Sigmoid colon (tissue), 7 donors: ENCODE results near the gene WNT3A. TPM values are rescaled to one million over a fixed set of nuclear protein-coding genes. Genes with fewer than 3 reads are reported as not detected.
A peak's percentile ranks its signal among the peaks of the same experiment; 100 is the strongest.

Experiments used
- DNase-seq: peaks from one replicate; pipeline ENCODE4 v3.0.0-alpha.2; 2019
- H3K27ac ChIP-seq, 4 donors: fragments of 200-600 bp; sonication (generic); one replicate each; pipeline ENCODE4 v1.5.1; 2016 to 2019; ENCODE audit warnings: mild to moderate bottlenecking in 1 of 4
- H3K27me3 ChIP-seq, 3 donors: fragments of 200-600 bp; sonication (generic); one replicate each; pipeline ENCODE4 v1.5.1; 2019; ENCODE audit warnings: mild to moderate bottlenecking in 1 of 3
- H3K36me3 ChIP-seq, 4 donors: fragments of 200-600 bp; sonication (generic); one replicate each; pipeline ENCODE4 v1.5.1; 2016 to 2019
- H3K4me1 ChIP-seq, 4 donors: fragments of 200-600 bp; sonication (generic); one replicate each; pipeline ENCODE4 v1.5.1; 2017 to 2019
- H3K4me3 ChIP-seq, 4 donors: fragments of 200-600 bp; sonication (generic); one replicate each; pipeline ENCODE4 v1.5.1; 2017 to 2019; ENCODE audit warnings: mild to moderate bottlenecking in 2 of 4, moderate library complexity in 1 of 4
- H3K9me3 ChIP-seq, 4 donors: fragments of 200-600 bp in 3 of 4; sonication (generic) in 3 of 4; one replicate each; pipeline versions ENCODE4 v1.5.1 to v1.6.1; 2013 to 2019
- EP300 ChIP-seq, 4 donors: sonication (generic); formaldehyde crosslinking; IDR thresholded peaks; one replicate each; pipeline ENCODE4 v1.6.1; 2017; ENCODE audit warnings: antibody characterized with exemption in 4 of 4
- POLR2A ChIP-seq, 2 donors: fragments of 450-650 bp; IDR thresholded peaks; one replicate each; pipeline ENCODE4 v1.6.1; 2016; ENCODE audit warnings: antibody characterized with exemption in 2 of 2, mild to moderate bottlenecking in 2 of 2, moderate library complexity in 2 of 2
- POLR2AphosphoS5 ChIP-seq, 4 donors: sonication (generic); formaldehyde crosslinking; IDR thresholded peaks; one replicate each; pipeline ENCODE4 v1.6.1; 2017; ENCODE audit warnings: antibody characterized with exemption in 4 of 4
- WGBS, 2 donors: extraction: QIAGEN DNeasy Blood & Tissue Kit; methylation state at CpG; one replicate each; pipeline ENCODE4 v1.1.7; 2013; 5-methylcytosine and 5-hydroxymethylcytosine counted together
- intact Hi-C: fragments of 100-400 bp; cut with DNase I; formaldehyde crosslinking; loops from one replicate; pipeline ENCODE4 v1.15.1; 2023
- polyA plus RNA-seq, 3 donors: library from polyadenylated mRNA; stranded (reverse); fragments of 200-250 nt; gene quantifications; one replicate each; pipeline ENCODE4 v1.2.3, GENCODE V29; 2013
- total RNA-seq, 4 donors: library from RNA; depleted of rRNA; stranded (reverse); fragments of >200 nt; gene quantifications; one replicate each; pipeline ENCODE4 v1.1.0, GENCODE V29; 2016
- TF ChIP-seq, protein P1 (sequence below), 4 experiments: fragments of 450-650 bp in 3 of 4; fragments of 200-600 bp in 1 of 4; IDR thresholded peaks; one replicate each; pipeline ENCODE4 v1.5.1; 2016 to 2019; ENCODE audit warnings: antibody characterized with exemption in 4 of 4, mild to moderate bottlenecking in 3 of 4, moderate library complexity in 2 of 4
- donor health status: healthy with polysubstance abuse.
- donor health status: Bipolar disorder and iron deficiency.
- donor health status: healthy.

The WNT3A gene
- total and polyA plus RNA-seq, 7 donors = 0.01 TPM; not detected in 6

DNA sequence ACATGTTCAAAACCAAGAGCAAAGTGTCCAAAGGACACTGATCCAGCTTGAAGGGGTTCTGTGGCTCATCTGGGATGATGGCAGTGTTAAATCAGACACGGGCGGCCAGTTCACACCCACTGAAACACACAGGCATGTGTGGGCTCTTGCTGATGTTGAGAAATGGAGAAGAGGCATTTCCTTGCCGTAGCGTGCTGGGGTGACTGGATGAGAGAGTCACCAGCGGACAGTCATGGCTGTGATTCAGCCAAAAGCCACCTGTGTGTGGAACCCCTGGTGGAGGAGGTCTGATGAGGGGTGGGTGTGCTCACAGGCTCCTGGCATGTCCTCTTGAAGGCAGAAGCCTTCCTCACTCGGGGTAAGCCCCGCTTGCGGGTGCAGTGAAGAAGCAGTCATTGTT, 89.1 kb downstream of the WNT3A start:
- intact Hi-C loops = no loop called here
- no peaks in the 10 kb centered on the region for H3K27me3 ChIP-seq
- TF ChIP-seq EP300 (IDR thresholded peaks at IDR 0.05) (no peak), POLR2AphosphoS5 (IDR thresholded peaks at IDR 0.05) (no peak), POLR2A (IDR thresholded peaks at IDR 0.05) (no peak)
- TF ChIP-seq, protein P1, sequence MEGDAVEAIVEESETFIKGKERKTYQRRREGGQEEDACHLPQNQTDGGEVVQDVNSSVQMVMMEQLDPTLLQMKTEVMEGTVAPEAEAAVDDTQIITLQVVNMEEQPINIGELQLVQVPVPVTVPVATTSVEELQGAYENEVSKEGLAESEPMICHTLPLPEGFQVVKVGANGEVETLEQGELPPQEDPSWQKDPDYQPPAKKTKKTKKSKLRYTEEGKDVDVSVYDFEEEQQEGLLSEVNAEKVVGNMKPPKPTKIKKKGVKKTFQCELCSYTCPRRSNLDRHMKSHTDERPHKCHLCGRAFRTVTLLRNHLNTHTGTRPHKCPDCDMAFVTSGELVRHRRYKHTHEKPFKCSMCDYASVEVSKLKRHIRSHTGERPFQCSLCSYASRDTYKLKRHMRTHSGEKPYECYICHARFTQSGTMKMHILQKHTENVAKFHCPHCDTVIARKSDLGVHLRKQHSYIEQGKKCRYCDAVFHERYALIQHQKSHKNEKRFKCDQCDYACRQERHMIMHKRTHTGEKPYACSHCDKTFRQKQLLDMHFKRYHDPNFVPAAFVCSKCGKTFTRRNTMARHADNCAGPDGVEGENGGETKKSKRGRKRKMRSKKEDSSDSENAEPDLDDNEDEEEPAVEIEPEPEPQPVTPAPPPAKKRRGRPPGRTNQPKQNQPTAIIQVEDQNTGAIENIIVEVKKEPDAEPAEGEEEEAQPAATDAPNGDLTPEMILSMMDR (IDR thresholded peaks at IDR 0.05) = no peak
- 94 to 95% methylated on average over 8 of the region's 8 CpGs for WGBS, 2 donors
- no peak overlapping the region for H3K27ac ChIP-seq
- H3K9me3 ChIP-seq = peaks cover 0 to 6% (median 3%) of the 10 kb centered on the region in 4 donors
- H3K36me3 ChIP-seq = peaks cover 12 to 41% (median 32%) of the 10 kb centered on the region in 4 donors
- peaks cover 0 to 52% (median 28%) of the 10 kb centered on the region in 4 donors for H3K4me1 ChIP-seq
- no peak overlapping the region for H3K4me3 ChIP-seq
- peak; percentile 53 for DNase-seq

DNA sequence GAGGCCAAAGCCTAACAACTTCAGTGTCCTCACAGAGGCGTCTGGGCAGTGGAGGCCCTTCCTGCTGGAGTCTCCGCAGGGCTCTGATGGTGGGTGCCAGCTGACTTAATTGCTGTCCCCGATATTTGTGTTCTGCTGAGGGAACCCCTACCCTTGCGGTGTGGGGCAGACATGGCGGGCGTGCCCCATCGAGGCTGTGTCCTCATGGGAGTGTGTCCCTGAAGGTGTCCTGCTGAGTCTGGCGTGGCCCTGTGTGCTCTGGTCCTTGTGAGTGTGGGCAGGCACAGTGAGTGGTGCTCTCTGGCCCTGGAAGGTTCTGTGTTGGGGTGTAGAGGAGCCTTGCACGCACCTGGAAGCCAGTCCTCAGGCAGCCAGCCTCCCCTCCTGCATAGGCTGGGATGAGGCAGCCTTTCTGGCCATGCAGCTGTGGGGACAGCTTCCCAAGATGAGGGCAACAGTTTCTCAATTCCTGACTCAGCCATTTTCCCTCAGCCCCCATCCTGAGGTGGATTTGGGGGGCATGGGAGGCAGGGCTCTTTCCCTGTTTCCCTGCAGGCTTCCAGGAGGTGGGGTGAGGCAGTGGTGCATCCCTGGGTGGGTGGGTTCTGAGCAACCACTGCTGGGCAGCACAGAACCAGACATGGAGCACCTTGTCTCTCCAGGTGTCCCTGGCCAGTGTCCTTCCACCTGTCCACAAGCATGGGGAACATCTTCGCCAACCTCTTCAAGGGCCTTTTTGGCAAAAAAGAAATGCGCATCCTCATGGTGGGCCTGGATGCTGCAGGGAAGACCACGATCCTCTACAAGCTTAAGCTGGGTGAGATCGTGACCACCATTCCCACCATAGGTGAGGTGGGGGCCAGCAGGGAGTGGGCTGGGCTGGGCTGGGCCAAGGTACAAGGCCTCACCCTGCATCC, 89.9 kb downstream of the WNT3A start:
- intact Hi-C loops = no loop called here
- no peak overlapping the region for H3K4me3 ChIP-seq
- H3K27ac ChIP-seq = no peak overlapping the region
- H3K27me3 ChIP-seq = no peaks in the 10 kb centered on the region
- peak; percentile 59 for DNase-seq
- H3K4me1 ChIP-seq = peaks cover 0 to 52% (median 25%) of the 10 kb centered on the region in 4 donors
- H3K36me3 ChIP-seq = peaks cover 12 to 44% (median 32%) of the 10 kb centered on the region in 4 donors
- no peak for TF ChIP-seq POLR2A (IDR thresholded peaks at IDR 0.05)
- TF ChIP-seq, protein P1 (IDR thresholded peaks at IDR 0.05) = no peak
- TF ChIP-seq POLR2AphosphoS5 (IDR thresholded peaks at IDR 0.05) = no peak
- TF ChIP-seq EP300 (IDR thresholded peaks at IDR 0.05) = no peak
- WGBS, 2 donors = 93 to 95% methylated on average over 13 of the region's 13 CpGs
- H3K9me3 ChIP-seq = peaks cover 0 to 6% (median 3%) of the 10 kb centered on the region in 4 donors

DNA sequence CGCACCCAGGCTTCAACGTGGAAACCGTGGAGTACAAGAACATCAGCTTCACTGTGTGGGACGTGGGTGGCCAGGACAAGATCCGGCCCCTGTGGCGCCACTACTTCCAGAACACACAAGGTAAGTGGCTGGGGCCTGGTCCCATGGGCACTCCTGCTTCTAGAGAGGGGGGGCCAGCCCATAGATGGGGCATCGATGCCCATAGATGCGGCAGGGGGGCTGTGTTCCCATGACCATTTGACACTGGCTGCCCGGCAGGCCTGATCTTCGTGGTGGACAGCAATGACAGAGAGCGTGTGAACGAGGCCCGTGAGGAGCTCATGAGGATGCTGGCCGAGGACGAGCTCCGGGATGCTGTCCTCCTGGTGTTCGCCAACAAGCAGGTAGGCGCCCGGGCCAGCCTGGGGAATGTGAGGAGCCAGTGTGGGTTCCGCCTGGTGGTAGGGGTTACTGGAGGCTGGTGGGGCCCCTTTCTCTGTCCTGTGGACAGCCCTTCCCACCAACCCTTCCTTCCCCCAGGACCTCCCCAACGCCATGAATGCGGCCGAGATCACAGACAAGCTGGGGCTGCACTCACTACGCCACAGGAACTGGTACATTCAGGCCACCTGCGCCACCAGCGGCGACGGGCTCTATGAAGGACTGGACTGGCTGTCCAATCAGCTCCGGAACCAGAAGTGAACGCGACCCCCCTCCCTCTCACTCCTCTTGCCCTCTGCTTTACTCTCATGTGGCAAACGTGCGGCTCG, 90.7 kb downstream of the WNT3A start:
- peaks cover 0 to 6% (median 3%) of the 10 kb centered on the region in 4 donors for H3K9me3 ChIP-seq
- DNase-seq = peak; percentile 63
- H3K4me3 ChIP-seq = no peak overlapping the region
- no peaks in the 10 kb centered on the region for H3K27me3 ChIP-seq
- WGBS, 2 donors = 89 to 93% methylated on average over 34 of the region's 34 CpGs
- TF ChIP-seq, protein P1 (IDR thresholded peaks at IDR 0.05) = no peak
- TF ChIP-seq POLR2AphosphoS5 (IDR thresholded peaks at IDR 0.05) (no peak), EP300 (IDR thresholded peaks at IDR 0.05) (no peak), POLR2A (IDR thresholded peaks at IDR 0.05) (no peak)
- peaks cover 0 to 52% (median 26%) of the 10 kb centered on the region in 4 donors for H3K4me1 ChIP-seq
- H3K36me3 ChIP-seq = peaks cover 12 to 44% (median 32%) of the 10 kb centered on the region in 4 donors
- no peak overlapping the region for H3K27ac ChIP-seq
- intact Hi-C loops = no loop called here

DNA sequence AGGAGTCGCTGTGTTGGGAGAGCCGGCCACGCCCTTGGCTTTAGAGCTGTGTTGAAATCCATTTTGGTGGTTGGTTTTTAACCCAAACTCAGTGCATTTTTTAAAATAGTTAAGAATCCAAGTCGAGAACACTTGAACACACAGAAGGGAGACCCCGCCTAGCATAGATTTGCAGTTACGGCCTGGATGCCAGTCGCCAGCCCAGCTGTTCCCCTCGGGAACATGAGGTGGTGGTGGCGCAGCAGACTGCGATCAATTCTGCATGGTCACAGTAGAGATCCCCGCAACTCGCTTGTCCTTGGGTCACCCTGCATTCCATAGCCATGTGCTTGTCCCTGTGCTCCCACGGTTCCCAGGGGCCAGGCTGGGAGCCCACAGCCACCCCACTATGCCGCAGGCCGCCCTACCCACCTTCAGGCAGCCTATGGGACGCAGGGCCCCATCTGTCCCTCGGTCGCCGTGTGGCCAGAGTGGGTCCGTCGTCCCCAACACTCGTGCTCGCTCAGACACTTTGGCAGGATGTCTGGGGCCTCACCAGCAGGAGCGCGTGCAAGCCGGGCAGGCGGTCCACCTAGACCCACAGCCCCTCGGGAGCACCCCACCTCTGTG, 91.6 kb downstream of the WNT3A start:
- peaks cover 0 to 46% (median 20%) of the 10 kb centered on the region in 4 donors for H3K4me1 ChIP-seq
- peaks cover 0 to 6% (median 3%) of the 10 kb centered on the region in 4 donors for H3K9me3 ChIP-seq
- no peaks in the 10 kb centered on the region for H3K27me3 ChIP-seq
- WGBS, 2 donors = 91 to 92% methylated on average over 28 of the region's 28 CpGs
- H3K36me3 ChIP-seq = peaks cover 12 to 44% (median 32%) of the 10 kb centered on the region in 4 donors
- peak; percentile 59 for DNase-seq
- no peak for TF ChIP-seq POLR2A (IDR thresholded peaks at IDR 0.05)
- TF ChIP-seq, protein P1 (IDR thresholded peaks at IDR 0.05) = no peak
- TF ChIP-seq EP300 (IDR thresholded peaks at IDR 0.05) = no peak
- no peak for TF ChIP-seq POLR2AphosphoS5 (IDR thresholded peaks at IDR 0.05)
- no peak overlapping the region for H3K27ac ChIP-seq
- intact Hi-C loops = no loop called here
- no peak overlapping the region for H3K4me3 ChIP-seq
